Glomerular endothelial cell (primary cell): Measurements from ENCODE around the gene ST6GALNAC4. TPM values are rescaled to one million over a fixed set of nuclear protein-coding genes. Genes with fewer than 3 reads are reported as not detected.

Experiments
- DNase-seq: peaks from one replicate; pipeline ENCODE4 v3.0.0-alpha.2; 2011; ENCODE audit warnings: low read depth, low spot score; ENCODE audit errors: extremely low read depth
- total RNA-seq: library from RNA; depleted of rRNA; stranded (reverse); fragments of >200 nt; gene quantifications from 2 replicates; pipeline ENCODE4 v1.2.3, GENCODE V29; 2015

ST6GALNAC4 gene, protein sequence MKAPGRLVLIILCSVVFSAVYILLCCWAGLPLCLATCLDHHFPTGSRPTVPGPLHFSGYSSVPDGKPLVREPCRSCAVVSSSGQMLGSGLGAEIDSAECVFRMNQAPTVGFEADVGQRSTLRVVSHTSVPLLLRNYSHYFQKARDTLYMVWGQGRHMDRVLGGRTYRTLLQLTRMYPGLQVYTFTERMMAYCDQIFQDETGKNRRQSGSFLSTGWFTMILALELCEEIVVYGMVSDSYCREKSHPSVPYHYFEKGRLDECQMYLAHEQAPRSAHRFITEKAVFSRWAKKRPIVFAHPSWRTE
- 59.7 and 80.3 TPM in 2 replicates for total RNA-seq

DNA sequence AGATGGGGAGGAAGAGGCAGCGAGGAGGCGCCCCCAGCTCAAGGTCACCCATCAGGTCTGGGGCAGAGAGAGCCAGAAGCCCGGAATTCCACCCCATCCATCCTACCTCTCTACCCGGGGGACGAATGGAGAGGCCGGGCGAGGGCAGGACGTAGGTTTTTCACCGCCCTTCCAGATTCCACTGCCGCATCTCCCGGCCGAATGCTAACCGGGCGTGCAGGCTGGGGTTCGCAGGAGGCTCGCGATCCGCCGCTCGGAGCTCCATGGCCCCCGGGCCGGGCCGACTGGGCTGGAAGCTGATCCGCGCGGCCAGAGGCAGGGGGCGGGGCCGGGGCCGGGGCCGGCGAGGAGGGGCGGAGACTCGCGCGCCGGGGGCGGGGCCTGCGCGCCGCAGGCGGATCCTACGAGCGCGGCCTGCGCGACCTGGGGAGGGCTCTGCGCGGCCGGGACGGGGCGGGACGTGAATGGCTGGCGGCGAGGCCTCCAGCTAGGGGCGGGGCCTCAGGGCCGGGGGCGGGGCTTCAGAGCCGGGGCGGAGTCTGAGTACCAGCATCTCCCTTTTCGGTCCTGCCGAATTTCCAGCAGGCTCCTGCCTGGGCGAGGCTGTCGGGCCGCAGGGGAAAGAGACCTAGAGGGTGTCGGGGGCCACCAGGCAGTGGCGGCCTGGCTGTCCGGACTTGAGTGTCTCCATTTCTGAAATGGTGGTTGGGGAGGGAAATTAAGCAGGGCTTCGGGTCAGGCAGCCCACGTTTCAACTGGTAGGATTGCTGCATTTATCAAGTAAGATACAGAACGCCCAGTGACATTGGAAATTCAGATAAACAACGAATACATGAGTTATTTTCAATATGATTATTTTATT, at the start of gene ST6GALNAC4:
ST6GALNAC4 (minus strand) TSS at position 322 of the 862 bp plus-strand sequence. CDS start 622 bp downstream, outside the sequence.
- no peak for DNase-seq

- DNase-seq, result no peak
These were observed 49.1 kb upstream of the ST6GALNAC4 start for GRCh38 chr9:127965953-127966352.

GRCh38 chr9:127963359-127964064, 46.7 kb upstream of the ST6GALNAC4 start:
- DNase-seq, result no peak

DNA sequence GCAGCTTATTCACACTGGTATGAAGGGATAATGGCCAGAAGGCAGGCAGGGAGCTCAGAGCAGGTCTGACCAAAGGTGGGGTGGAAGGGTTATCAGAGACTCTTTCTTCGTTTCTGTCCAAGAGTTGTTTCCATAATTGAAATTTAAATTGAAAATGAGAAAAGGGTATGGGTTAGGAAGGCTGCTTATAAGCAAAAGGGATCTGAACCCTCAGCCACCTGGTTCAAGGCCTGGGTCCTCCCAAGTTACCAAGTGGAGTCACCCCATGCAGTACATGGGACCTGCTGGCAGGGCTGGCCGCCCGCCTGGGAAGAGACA, 46.2 kb upstream of the ST6GALNAC4 start:
- DNase-seq, result no peak

DNA sequence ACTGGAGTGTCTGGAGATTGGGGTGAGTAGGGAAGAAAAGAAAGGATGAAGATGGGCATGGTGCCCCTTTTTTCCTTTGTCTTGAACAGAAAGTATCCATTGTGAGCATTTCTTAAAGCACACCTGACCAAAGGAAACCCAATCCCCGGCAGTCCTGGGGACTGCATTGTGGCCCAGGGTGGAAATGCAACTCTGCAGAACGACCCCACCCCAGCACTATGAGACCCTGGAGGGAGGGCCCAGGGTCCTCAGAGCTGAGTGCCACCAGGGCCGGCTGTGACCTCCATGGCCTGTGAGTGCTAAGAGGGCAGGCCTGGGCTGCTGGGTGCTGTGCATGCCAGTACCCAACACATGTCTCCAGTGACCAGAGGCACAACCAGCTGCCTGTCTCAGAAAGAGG, 45.4 kb upstream of the ST6GALNAC4 start:
- DNase-seq, result no peak

GRCh38 chr9:127961613-127962155, 44.8 kb upstream of the ST6GALNAC4 start:
- no peak for DNase-seq

GRCh38 chr9:127961155-127961490, 44.3 kb upstream of the ST6GALNAC4 start:
- no peak for DNase-seq

GRCh38 chr9:127960410-127961154, 43.7 kb upstream of the ST6GALNAC4 start:
- DNase-seq, result no peak

DNA sequence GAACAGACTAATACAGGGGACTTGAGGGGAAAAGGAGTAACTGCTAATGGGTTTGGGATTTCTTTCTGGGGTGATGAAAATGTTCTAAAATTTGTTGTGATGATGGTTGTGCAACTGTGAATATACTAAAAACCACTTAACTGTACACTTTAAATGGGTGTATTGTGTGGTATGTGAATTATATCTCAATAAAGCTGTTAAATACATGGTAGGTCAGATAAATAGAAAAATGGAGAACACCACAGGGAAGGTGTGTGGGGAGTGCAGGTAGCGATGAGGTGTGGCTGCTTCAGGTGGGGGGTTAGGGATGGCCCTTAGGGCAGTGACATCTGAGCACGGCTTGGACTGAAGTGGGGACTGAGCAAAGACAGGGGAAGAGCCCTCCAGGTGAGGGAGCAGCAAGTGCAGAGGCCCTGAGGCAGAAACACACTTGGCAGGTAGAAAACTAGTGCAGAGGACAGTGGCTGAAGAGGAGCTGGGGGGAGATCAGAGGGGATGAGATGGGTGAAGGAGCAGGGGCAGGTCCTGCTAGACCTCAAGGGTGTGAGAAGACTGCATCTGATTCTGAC, 43.1 kb upstream of the ST6GALNAC4 start:
- no peak for DNase-seq

GRCh38 chr9:127959398-127959797, 42.6 kb upstream of the ST6GALNAC4 start:
- DNase-seq, result no peak

- no peak for DNase-seq
These were observed 41.9 kb upstream of the ST6GALNAC4 start for GRCh38 chr9:127958728-127959127.

- no peak for DNase-seq
These were observed 38.6 kb upstream of the ST6GALNAC4 start for GRCh38 chr9:127955294-127956015.

GRCh38 chr9:127954831-127955293, 38.0 kb upstream of the ST6GALNAC4 start:
- no peak for DNase-seq

DNA sequence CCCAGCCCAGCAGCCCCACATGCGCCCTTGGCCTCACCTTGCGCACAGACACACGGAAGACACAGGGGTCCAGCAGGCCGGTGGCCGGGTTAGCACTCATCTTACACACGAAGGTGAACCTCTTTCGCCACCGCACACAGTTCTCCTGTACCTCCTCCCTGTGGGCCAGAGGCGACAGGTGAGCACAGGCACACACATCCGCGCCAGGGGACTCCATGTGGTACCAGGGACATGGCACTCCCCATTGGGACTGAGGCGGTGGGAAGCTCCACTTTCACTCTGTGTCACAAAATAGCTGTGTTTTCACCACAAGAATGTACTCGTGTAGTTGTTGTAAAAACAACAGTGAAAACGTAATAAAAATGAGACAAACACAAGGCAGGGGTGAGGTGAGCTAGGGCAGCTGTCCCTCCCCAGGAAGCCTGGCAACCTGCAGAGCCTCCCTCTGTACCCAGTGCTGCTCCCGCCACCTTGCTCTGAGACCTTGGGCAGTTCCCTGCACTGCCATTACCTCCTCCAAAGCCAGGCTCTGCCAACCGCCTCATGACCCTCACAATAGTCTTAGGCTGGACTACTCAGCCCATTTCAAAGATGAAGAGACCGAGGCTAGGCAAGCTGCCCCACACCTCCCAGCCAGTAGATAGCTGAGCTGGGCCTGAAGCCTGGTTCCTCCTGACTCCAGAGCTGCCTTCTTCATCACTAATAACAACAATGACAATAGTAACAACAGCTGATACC, 37.1 kb upstream of the ST6GALNAC4 start:
- no peak for DNase-seq

DNA sequence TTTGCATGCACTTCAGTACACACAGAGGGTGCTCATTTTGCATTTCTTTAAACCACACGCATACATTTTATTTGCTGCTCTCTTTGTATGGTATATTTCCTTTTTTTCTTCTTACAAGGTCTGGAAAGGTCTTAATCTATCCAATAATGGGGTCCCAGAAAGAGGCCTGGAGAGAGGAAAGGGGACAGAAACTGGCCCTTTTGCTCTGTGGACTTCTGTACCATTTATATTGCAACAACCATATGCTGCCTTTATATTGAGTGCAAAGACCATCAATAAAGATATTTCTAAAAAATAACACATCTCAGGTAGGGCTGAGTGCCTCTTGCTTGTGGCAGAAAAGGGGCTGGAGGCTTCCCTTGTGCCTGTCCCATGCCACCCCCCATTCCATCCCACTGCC, 36.3 kb upstream of the ST6GALNAC4 start:
- no peak for DNase-seq

DNA sequence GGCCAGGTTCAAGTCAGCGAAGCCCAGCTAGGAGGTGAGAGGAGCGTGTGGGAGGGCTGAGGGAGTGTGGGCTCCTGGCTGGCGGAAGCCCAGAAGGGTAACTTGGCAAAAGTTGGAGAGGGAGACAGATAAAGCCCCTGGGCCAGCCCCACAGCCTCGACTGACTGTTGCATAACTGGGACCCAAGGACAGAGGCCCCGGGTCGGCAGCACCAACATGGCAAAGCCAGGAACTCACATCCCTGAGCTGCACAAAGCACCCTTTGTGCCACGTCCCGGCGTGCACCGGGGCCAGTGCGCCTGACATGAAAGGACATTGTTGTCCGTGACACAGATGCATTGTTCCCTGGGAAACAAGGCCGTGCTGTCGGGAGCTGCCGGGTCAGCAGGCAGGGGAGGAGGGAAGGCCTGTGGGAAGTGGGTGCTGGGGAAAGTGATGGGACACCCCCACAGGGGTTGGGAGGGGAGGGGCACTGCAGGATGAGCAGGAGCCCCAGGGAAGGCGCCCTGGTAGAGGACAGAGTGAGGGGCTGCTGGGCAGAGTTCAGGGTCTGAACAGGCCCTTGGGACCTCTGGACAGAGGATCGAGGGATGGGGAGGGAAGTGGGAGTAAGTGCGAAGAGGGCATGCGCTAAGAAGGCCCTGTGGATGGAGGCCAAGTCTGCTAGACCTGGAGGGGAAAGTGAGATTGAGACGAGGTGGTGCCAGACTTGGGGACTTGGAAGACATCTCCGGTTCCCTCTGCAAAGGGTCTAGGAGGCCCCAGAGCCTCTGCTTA, 33.9 kb upstream of the ST6GALNAC4 start:
- DNase-seq, result no peak

- DNase-seq, result no peak
These were observed 33.1 kb upstream of the ST6GALNAC4 start for GRCh38 chr9:127949827-127950512.
